Right ventricle myocardium superior (tissue), 1 donor: ENCODE data around the gene GALNT17. TPM values are rescaled to one million over a fixed set of nuclear protein-coding genes. Genes with fewer than 3 reads are reported as not detected.

ENCODE experiments used
- ATAC-seq: fragments of 200-7000 bp; cut with Tn5 transposase; one replicate; pipeline ENCODE4 v1.9.1; 2020; ENCODE audit warnings: mild to moderate bottlenecking; ENCODE audit not compliant: poor library complexity
- DNase-seq: peaks from one replicate; pipeline ENCODE4 v3.0.0-alpha.2; 2020
- intact Hi-C: fragments of 100-400 bp; cut with DNase I; formaldehyde crosslinking; loops from one replicate; pipeline ENCODE4 v1.11.2; 2022
- total RNA-seq: library from RNA; stranded (reverse); fragmentation: NEBNext Ultra II Directional; extraction: Animal tissue kit (Norgen Biotek cat#: 25700); gene quantifications from one replicate; pipeline ENCODE4 v1.2.1, GENCODE V29; 2021
- donor health status: DM: no; HTN: yes; CAD: no; lungs with severe emphysema.

GALNT17 gene
- total RNA-seq, 1 donor from 2014 or later: 72.1 TPM

DNA sequence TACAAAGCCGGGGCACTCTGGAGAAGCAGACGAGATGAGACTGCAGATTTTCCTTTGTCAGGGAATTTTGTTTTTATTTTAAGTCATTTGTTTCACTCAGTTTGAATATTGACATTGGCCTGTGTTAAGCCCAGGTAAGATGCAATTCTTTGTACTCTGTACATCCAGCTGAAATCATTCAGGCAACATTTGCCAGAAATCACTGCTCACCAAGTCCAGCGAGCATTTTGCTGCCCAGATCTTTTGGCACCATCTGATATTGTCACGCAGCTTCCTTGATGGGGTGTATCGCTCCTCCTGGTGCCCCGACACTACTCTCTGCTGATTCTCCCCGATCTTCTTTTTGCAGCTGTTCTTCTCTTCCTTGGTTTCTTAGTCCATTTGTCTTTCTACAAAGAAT is 261.7 kb downstream of the GALNT17 start:
- intact Hi-C loops: no loop called here
- DNase-seq: no peak
- no peak for ATAC-seq

DNA sequence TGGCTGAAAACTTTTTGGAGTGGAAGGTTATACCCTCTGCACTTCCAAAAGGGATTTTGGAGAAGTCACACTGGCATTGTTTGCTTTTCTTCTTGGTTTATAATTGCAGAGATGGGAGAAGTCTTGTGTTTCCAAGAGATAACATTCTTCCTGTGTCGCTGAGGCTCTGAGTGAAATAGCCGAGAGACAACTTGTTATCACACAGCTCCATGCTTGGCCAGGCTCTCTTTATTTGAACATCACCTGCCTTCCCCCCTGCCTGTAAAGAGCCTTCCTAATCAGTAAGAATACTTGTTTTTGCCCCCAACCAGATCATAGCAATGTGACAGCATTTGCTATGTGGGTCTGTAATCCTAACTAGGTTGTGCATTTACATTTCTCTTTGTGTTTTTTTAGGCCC is 270.7 kb downstream of the GALNT17 start:
- no peak for ATAC-seq
- intact Hi-C loops: loop anchor here (10.0 kb wide), 2 partner anchors 138 to 168 kb away; no protein-coding TSS in a partner anchor
- no peak for DNase-seq

DNA sequence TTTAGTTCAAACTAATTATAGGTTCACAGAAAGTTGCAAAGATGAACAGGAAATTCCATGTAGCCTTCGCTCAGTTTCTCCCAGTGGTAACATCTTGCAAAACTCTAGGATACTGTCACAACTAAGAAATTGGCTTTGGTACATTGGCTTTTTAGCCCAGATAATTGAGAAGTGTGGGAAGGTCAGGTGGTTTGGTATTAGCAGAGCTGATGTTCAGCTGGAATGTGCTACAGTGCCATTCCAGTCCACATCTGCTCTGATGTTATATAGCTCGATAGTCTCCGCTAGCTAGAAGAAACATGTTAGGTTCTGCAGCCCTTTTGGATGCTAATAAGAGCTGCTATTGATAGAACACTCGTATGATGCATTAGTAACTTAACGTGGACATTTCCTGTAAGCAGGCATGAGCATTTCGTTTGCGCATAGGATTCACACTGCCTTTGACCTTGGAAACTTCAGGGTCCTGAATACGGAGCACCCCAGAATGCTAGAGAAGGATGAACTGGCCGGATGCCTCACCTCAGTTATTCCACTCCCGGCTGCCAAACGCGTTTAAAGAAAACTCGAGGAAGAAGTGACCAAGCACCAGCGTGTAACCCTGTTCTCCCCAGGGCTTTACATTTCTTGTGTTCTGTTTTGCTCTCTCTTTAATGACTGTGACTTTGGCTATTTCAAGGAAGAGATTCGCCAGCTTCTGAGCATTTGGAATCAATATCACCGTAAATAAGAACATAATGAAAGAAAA is 271.4 kb downstream of the GALNT17 start:
- intact Hi-C loops: loop anchor here (10.0 kb wide), 2 partner anchors 139 to 169 kb away; no protein-coding TSS in a partner anchor
- ATAC-seq (no peak), DNase-seq (no peak)

DNA sequence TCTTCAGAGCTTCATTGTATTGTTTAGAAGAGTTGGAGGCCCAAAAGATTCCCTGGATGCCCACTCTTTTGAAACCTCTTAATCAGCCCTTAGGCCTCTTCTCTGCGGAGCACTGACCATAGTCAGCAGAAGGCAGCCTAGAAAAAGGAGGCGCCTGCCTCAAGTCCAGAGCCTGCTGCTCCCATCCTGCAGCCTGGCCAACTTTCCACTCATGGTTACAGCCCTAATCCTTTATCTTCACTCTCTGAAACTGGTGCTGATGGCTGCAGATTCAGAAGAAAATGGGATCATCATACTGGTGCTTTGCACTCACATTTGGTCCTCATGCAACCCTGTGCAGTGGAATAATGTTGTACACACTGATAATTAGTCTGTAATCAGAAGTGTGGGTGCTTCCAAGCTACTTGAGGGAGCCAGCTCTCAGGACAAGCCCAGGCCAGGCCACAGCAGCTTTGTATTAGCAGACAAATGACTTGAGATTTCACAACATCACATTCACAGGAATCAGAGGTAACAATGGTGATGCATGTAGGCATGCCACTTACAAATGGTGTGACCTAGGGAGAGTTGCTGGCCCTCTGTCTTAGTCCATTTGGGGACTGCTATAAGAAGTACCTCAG is 272.9 kb downstream of the GALNT17 start:
- DNase-seq (no peak), ATAC-seq (peak; percentile 30)
- intact Hi-C loops: loop anchor here (10.0 kb wide), 2 partner anchors 140 to 170 kb away; no protein-coding TSS in a partner anchor

DNA sequence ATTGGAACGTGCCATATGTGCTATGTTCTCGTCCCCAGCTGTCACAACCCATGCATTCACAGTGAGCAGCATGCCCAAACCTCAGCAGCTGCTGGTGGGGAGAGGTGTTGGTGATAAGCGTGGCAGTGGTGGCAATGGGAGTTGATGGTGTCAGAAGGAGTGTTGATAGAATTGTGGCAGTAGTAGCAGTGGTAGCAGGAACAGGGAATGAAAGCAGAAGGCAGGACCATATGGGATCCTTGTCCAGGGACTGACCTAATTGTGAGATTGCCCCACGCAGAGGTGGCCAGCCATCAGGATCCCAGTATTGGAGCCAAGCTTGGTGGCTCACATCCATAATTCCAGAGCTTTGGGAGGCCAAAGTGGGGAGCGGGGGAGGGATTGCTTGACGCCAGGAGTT is 276.3 kb downstream of the GALNT17 start:
- peak; percentile 79 for DNase-seq
- ATAC-seq: peak; percentile 95
- intact Hi-C loops: loop anchor here (10.0 kb wide), 2 partner anchors 143 to 173 kb away; no protein-coding TSS in a partner anchor

DNA sequence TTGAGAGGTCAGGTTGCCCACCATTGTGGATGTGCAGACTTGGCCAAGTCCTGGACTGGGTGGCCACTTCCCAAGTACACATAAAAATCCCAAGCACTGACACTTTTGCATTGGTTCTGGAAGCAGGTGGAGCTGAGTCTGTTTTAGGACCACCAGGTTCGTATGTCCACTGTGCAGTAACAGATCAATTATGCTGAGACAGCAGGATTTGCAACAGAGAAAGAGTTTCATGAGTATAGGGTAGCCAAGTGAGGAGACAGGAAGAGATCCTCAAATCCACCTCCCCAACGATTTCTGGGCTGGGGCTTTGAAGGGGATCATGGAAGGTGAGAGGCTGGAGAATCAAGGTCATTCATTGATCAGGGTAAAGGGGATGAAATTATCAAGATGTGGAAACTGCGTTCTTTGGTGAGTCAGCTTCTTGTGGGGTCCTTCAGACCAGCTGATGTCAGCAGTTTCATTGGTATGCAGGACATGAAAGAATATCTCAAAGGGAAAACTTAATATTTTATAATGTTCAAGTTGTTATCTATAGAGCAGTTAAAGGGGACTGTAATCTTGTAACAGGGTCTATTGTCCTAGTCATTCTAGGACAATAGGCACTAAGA is 277.7 kb downstream of the GALNT17 start:
- no peak for ATAC-seq
- intact Hi-C loops: loop anchor here (10.0 kb wide), 3 partner anchors 145 to 275 kb away; partner anchors contain the start of gene GALNT17

DNA sequence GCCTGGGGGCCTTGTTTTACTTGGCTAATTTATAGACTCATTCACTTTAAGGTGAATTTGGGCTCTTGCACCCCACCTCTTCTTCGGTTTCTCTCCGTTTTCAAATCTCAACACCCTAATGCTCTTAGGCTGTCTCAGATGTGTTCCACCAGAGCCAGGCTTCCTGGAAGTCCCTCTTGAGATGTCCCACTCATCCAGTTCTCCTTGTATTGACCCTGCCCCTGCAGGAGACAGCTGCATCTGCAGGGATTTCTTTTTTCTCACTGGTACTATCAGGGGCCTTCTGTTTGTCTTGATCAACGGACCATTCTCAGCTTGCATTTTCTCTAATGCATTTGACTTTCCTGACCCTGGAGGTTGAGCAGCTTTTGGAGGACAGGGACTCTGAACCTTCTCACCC is 279.5 kb downstream of the GALNT17 start:
- DNase-seq: no peak
- ATAC-seq: no peak
- intact Hi-C loops: loop anchor here (10.0 kb wide), 1 partner anchor 277 kb away; the partner anchor contains the start of gene GALNT17

More for the DNA sequence above, 277.7 kb downstream of the GALNT17 start:
- no peak for DNase-seq

DNA sequence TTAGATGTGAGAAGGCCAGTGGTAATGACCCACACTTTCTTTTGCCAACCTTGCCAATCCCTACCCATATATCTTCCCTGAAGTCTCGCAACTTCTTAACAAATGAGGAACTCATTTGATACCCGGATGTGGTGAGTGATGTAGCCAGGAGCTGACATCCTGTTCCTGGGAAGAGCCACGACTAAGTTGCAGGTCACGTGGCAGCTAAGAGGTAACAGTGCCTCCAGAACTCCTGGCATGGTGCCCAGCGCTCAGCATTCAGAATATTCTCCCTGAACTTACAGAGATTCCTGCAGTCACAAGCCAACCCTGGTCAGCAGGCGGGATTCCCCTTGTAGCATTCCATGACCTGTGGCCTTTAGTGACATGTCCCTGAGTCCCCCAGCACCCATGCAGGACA is 282.5 kb downstream of the GALNT17 start:
- DNase-seq: peak; percentile 81
- intact Hi-C loops: loop anchor here (10.0 kb wide), 1 partner anchor 280 kb away; the partner anchor contains the start of gene GALNT17
- peak; percentile 83 for ATAC-seq

DNA sequence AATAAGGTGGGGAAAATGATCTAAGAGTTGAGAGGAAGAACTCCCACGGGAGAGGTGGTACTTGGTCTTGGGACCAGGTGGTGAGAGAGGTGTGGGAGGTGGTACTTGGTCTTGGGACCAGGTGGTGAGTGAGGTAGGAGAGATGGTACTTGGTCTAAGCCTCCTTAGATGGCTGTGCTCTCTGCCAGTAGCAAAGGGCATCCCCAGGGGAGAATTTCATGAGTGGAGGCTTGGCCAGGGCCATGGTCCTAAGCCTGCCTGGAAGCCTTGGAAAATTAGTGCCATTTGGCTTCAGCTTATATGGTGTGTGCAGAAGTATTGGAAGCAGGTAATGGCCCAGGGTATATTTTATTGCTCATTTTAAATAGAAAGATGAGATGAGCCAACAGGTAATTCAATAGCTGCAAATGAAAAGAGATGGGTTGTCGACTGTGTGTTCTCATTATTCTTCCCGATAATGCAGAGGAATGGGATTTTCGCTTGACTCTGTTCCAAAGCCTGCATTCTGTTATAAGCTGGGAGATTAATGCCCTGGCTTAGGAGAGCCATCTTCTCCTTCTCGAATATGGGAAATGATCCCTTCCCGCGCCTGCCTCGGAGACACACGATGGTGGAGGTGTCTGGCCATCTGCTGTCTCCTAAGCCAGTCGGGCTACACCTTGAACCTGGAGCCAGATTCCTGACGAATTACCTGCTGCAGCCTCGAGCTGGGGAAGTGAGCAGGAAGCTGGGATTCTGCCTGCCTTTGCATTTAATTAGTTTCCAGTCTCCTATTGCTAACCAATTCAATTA is 287.8 kb downstream of the GALNT17 start:
- ATAC-seq (no peak), DNase-seq (no peak)
- intact Hi-C loops: loop anchor here (10.0 kb wide), 1 partner anchor 285 kb away; the partner anchor contains the start of gene GALNT17

DNA sequence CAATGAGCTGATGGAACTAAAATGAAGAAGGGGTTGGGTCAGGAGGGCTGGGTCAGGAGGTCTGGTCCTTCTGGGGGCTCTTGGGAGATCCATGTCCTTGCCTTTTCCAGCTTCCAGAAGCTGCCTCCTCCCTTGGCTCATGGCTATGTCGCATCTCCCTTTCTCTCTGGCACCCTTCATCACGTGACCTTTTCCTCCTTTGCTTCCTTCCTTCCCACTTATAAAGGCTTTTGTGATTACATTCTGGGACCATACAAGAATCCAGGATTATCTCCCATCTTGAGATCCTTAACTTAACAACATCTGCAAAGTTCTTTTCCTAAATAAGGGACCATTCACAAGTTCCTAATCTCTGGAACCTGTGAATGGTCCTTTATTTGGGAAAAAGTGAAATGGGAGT is 290.2 kb downstream of the GALNT17 start:
- intact Hi-C loops: no loop called here
- DNase-seq: no peak
- no peak for ATAC-seq

DNA sequence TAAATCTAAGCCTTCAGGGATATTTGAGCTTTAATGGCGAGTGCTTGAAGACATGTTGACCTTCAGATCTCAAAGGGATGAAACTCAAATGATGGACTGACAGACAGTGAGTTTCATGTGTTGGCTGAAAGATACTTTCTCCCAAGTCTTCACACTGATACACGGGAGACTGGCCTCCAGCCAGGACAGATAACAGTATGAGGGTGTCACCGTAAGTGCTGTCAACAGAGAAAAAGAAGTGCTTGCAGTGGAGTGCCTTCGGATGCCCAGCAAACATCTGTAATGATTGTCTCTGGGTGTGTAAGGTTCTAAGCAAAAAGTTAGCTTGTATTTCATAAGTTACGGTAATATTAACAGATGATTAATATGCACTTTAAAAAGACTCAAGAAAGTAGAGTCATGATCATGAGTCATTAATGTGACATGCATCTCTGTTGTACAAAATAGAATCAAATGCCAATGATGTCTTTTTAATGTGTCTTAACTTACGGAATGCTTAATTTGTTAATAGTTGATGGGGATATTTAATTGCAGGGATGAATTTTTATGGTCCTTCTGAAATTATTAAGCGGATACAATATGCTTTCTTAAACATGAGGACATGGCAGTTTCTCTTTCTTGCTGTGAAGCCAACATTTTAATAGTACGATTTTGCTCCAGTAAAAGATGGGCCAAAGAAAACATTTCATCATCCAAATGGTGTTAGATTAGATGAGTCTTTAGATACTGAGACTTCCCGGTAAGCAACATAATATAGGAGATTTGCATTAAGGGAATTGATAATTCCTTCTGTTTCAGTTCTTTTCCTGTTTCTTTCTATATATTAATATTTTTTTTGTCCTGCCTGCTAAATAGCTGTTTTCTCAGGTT is 292.5 kb downstream of the GALNT17 start:
- ATAC-seq (peak; percentile 46), DNase-seq (no peak)
- intact Hi-C loops: no loop called here

DNA sequence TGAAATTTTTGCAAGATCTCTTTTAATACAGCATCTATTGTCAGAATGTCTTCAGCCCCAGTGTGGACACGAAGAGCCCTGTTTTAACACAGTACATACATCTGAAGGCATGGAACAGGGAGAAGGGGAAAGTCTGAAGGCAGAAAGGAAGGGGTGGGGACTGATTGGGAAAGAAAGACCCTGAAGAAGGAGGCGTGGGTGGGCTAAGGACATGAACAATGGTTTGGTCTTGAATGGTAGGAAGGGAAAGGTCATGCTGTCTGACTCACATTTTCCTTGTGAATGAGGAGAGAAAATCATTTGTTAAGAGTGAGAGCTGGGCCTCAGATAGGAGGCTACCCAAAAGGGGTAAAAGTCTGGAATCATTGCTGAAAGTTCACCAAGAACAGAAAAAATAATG is 297.1 kb downstream of the GALNT17 start:
- ATAC-seq (no peak), DNase-seq (no peak)
- intact Hi-C loops: no loop called here

DNA sequence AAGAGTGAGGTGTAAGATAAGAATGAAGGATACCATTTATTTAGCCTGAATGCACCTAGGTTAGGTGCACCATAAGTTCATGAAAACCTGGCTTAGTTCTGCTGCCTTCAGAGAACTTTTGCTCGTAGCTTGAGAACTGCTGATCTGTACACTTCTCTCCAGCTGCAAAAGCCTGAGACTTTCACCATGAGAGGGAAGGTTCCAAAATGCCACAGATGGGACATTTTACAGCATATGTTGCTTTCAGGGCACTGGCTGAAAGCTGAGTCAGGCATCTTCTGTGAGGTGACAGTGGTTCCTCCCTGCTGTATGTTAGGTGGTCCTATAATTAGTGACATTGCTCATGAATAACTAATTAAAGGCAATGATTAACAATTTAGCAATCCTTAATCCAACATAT is 298.3 kb downstream of the GALNT17 start:
- ATAC-seq: no peak
- no peak for DNase-seq
- intact Hi-C loops: no loop called here

DNA sequence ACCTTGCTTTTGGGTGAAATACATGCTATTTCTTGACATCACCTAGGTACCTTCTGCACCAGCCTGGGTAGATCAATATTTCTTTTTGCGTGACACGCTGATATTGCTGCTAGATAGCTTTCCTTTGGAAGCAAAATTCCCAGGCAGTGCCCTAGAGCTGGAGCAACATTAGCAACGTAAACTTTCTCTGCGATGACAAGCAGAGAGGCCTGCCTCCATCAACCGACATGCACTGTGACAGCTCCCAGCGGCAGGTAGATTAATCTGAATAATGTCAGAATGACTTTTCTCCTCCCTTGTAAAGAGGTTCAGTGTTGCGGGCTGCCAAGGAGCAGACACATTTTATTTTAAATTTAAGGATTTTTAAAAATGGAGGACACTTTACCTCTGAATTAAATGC is 307.4 kb downstream of the GALNT17 start:
- DNase-seq (no peak), ATAC-seq (no peak)
- intact Hi-C loops: no loop called here

DNA sequence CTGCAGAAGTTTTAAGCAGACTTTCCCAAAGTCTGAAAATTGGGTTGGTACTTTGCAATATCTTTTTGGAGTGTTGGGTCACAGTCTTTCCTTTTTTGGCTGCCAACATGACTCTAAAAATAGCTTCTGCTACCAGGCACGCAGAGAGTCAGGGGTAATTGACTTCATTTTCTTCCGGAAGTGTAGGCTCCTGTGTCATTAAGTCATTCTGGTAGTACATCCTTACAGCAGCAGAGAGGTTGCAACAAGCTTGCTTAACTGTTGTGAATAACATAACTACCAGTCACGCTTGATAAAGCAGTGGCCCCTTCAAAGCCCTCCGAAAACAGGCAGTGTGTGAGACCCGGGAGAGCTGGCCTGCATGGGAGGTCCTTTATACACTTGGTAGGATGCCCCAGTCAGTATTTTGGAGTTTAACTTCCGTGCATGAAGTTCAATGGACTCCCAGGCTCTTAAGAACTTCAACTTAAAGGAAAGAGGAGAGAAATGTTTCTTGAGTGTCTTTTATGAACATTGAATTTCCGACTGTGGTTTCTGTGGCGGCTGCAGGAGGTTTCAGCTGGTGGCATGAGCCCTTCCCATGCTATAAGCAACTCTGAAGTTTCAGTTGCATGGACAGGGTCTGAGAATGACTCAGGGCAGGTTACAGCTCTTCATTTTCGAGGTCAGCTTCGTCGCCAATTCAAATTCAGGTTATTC is 310.7 kb downstream of the GALNT17 start:
- ATAC-seq (no peak), DNase-seq (no peak)
- intact Hi-C loops: no loop called here

DNA sequence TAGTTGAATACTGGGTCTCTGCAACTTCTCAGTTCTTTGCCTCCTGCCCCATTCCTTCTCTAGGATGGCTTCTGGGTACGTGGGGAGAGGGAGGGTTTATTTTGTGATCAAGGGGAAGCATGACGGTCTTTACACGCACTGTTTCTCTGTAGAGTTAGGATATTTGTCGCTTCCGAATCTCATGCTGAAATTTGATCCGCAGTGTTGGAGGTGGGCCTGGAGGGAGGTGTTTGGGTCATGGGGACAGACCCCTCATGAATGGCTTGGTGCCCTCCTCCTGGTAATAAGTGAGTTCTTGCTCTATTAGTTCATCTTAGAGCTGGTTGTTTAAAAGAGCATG is 311.2 kb downstream of the GALNT17 start:
- intact Hi-C loops: no loop called here
- DNase-seq: no peak
- ATAC-seq: no peak

DNA sequence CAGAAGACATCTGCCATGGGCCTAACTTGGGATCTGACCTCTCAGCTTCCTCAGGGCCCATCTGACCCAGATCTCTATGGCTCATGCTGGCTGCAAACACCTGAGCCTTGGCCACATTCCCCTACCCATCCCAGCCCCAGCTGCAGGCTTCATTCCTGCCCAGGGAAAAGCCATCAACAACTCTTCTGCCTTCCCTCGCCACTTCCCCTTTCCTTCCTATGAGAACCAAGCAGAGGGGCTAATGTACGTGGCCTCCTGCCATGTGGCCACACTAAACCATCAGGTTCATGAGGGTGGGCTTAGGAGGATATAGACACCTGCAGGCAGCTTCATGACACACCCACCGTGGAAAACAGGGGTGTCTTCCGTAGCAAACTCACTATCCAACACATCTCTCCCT is 312.2 kb downstream of the GALNT17 start:
- intact Hi-C loops: no loop called here
- ATAC-seq: no peak
- DNase-seq: no peak
